ENCODE measurements around the gene PSMC6. TPM values are rescaled to one million over a fixed set of nuclear protein-coding genes. Genes with fewer than 3 reads are reported as not detected.

Gene PSMC6
- total and polyA plus RNA-seq, 2 experiments from 2014 or later: 143 to 176 TPM

- Mint-ChIP-seq H3K9me3 (no peaks in the 10 kb centered on the region), H3K4me3 (no peak overlapping the region), H3K4me1 (peaks cover 28% of the 10 kb centered on the region), H3K27me3 (ENCODE audit: insufficient read depth, low read depth, poor library complexity) (no peaks in the 10 kb centered on the region), H3K27ac (no peak overlapping the region), H3K36me3 (ENCODE audit: low read depth) (peaks cover 17% of the 10 kb centered on the region)
- no peak overlapping the region for H3K27ac ChIP-seq (ENCODE audit: low read depth)
- no peaks in the 10 kb centered on the region for H3K9me2 ChIP-seq (ENCODE audit: insufficient read depth)
- peaks cover 5% of the 10 kb centered on the region; the same call in 1 of the 2 replicates for H3K36me3 ChIP-seq (ENCODE audit: insufficient read depth)
- no peaks in the 10 kb centered on the region for H3K27me3 ChIP-seq (ENCODE audit: insufficient read depth)
- peaks cover 97% of the 10 kb centered on the region for H3K79me2 ChIP-seq (replicated peaks; ENCODE audit: insufficient read depth)
- no peak for DNase-seq (ENCODE audit: low spot score)
- no peak for ATAC-seq
- no peaks in the 10 kb centered on the region for H3F3A ChIP-seq (replicated peaks; ENCODE audit: low read depth)
- no peak overlapping the region for H2AFZ ChIP-seq
- H3K4me1 ChIP-seq (ENCODE audit: insufficient read depth): peaks cover 15% of the 10 kb centered on the region
- no peak overlapping the region for H3K4me2 ChIP-seq
- peaks cover 8% of the 10 kb centered on the region for H4K20me1 ChIP-seq (replicated peaks; ENCODE audit: insufficient read depth)
- TF ChIP-seq CTCF (conservative IDR thresholded peaks at IDR 0.05; ENCODE audit: low read depth in 2 of 2) (no peak), POLR2AphosphoS5 (IDR thresholded peaks at IDR 0.05; ENCODE audit: low read depth) (no peak), EZH2 (IDR thresholded peaks at IDR 0.05; ENCODE audit: low read depth, unreplicated experiment) (no peak), ZNF331 (CRISPR knock-in tag; IDR thresholded peaks at IDR 0.05; ENCODE audit: low read depth) (no peak)
- TF ChIP-seq, protein P1, sequence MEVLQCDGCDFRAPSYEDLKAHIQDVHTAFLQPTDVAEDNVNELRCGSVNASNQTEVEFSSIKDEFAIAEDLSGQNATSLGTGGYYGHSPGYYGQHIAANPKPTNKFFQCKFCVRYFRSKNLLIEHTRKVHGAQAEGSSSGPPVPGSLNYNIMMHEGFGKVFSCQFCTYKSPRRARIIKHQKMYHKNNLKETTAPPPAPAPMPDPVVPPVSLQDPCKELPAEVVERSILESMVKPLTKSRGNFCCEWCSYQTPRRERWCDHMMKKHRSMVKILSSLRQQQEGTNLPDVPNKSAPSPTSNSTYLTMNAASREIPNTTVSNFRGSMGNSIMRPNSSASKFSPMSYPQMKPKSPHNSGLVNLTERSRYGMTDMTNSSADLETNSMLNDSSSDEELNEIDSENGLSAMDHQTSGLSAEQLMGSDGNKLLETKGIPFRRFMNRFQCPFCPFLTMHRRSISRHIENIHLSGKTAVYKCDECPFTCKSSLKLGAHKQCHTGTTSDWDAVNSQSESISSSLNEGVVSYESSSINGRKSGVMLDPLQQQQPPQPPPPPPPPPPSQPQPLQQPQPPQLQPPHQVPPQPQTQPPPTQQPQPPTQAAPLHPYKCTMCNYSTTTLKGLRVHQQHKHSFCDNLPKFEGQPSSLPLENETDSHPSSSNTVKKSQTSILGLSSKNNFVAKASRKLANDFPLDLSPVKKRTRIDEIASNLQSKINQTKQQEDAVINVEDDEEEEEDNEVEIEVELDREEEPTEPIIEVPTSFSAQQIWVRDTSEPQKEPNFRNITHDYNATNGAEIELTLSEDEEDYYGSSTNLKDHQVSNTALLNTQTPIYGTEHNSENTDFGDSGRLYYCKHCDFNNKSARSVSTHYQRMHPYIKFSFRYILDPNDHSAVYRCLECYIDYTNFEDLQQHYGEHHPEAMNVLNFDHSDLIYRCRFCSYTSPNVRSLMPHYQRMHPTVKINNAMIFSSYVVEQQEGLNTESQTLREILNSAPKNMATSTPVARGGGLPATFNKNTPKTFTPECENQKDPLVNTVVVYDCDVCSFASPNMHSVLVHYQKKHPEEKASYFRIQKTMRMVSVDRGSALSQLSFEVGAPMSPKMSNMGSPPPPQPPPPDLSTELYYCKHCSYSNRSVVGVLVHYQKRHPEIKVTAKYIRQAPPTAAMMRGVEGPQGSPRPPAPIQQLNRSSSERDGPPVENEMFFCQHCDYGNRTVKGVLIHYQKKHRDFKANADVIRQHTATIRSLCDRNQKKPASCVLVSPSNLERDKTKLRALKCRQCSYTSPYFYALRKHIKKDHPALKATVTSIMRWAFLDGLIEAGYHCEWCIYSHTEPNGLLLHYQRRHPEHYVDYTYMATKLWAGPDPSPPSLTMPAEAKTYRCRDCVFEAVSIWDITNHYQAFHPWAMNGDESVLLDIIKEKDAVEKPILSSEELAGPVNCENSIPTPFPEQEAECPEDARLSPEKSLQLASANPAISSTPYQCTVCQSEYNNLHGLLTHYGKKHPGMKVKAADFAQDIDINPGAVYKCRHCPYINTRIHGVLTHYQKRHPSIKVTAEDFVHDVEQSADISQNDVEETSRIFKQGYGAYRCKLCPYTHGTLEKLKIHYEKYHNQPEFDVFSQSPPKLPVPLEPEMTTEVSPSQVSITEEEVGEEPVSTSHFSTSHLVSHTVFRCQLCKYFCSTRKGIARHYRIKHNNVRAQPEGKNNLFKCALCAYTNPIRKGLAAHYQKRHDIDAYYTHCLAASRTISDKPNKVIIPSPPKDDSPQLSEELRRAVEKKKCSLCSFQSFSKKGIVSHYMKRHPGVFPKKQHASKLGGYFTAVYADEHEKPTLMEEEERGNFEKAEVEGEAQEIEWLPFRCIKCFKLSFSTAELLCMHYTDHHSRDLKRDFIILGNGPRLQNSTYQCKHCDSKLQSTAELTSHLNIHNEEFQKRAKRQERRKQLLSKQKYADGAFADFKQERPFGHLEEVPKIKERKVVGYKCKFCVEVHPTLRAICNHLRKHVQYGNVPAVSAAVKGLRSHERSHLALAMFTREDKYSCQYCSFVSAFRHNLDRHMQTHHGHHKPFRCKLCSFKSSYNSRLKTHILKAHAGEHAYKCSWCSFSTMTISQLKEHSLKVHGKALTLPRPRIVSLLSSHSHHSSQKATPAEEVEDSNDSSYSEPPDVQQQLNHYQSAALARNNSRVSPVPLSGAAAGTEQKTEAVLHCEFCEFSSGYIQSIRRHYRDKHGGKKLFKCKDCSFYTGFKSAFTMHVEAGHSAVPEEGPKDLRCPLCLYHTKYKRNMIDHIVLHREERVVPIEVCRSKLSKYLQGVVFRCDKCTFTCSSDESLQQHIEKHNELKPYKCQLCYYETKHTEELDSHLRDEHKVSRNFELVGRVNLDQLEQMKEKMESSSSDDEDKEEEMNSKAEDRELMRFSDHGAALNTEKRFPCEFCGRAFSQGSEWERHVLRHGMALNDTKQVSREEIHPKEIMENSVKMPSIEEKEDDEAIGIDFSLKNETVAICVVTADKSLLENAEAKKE (CRISPR knock-in tag; IDR thresholded peaks at IDR 0.05): no peak
- TF ChIP-seq, protein P2, sequence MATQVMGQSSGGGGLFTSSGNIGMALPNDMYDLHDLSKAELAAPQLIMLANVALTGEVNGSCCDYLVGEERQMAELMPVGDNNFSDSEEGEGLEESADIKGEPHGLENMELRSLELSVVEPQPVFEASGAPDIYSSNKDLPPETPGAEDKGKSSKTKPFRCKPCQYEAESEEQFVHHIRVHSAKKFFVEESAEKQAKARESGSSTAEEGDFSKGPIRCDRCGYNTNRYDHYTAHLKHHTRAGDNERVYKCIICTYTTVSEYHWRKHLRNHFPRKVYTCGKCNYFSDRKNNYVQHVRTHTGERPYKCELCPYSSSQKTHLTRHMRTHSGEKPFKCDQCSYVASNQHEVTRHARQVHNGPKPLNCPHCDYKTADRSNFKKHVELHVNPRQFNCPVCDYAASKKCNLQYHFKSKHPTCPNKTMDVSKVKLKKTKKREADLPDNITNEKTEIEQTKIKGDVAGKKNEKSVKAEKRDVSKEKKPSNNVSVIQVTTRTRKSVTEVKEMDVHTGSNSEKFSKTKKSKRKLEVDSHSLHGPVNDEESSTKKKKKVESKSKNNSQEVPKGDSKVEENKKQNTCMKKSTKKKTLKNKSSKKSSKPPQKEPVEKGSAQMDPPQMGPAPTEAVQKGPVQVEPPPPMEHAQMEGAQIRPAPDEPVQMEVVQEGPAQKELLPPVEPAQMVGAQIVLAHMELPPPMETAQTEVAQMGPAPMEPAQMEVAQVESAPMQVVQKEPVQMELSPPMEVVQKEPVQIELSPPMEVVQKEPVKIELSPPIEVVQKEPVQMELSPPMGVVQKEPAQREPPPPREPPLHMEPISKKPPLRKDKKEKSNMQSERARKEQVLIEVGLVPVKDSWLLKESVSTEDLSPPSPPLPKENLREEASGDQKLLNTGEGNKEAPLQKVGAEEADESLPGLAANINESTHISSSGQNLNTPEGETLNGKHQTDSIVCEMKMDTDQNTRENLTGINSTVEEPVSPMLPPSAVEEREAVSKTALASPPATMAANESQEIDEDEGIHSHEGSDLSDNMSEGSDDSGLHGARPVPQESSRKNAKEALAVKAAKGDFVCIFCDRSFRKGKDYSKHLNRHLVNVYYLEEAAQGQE (IDR thresholded peaks at IDR 0.05; ENCODE audit: unreplicated experiment): no peak
- TF ChIP-seq, protein P3, sequence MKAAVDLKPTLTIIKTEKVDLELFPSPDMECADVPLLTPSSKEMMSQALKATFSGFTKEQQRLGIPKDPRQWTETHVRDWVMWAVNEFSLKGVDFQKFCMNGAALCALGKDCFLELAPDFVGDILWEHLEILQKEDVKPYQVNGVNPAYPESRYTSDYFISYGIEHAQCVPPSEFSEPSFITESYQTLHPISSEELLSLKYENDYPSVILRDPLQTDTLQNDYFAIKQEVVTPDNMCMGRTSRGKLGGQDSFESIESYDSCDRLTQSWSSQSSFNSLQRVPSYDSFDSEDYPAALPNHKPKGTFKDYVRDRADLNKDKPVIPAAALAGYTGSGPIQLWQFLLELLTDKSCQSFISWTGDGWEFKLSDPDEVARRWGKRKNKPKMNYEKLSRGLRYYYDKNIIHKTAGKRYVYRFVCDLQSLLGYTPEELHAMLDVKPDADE (IDR thresholded peaks at IDR 0.05): no peak
- no peak overlapping the region for H3K4me3 ChIP-seq
Observed at GRCh38 chr14:52740751-52741150, 33.8 kb downstream of the PSMC6 start.
